Adrenal gland (tissue), 5 donors: ENCODE measurements around the gene CAMK1D.

Source experiments
- CTCF ChIP-seq, 6 experiments: fragments of 450-650 bp in 4 of 6; fragments of 200-600 bp in 2 of 6; sonication (generic) in 1 of 6; IDR thresholded peaks; 1 replicate in 5 of 6; 2 replicates in 1 of 6; pipeline versions ENCODE4 v1.5.1 to v1.8.0; 2016 to 2021; ENCODE audit warnings: antibody characterized with exemption in 6 of 6, mild to moderate bottlenecking in 2 of 6, moderate library complexity in 1 of 6
- POLR2A ChIP-seq, 2 donors: fragments of 450-650 bp; IDR thresholded peaks; one replicate each; pipeline ENCODE4 v1.6.1; 2017; ENCODE audit warnings: antibody characterized with exemption in 2 of 2, mild to moderate bottlenecking in 2 of 2, moderate library complexity in 1 of 2
- donor health status: DM: no; HTN: no; CAD: no.

- no peak for TF ChIP-seq CTCF (IDR thresholded peaks at IDR 0.05)
- no peak for TF ChIP-seq POLR2A (IDR thresholded peaks at IDR 0.05)
These were observed 280.4 kb downstream of the CAMK1D start for GRCh38 chr10:12629767-12630165.
